HL-60/S4 treated with retinoic acid at 250 ng/mL for 4 days and 3 days (cell line): Measurements from ENCODE around the gene PDCD4.

Source experiments
- in situ Hi-C: fragments of 300-500 bp; cut with MboI; formaldehyde crosslinking; loops from 2 replicates; pipeline ENCODE4 v1.7.0; 2022; ENCODE audit warnings: low sequenced_read_pairs

Gene PDCD4

GRCh38 chr10:110871298-110872084 lies at the start of gene PDCD4:
Gene PDCD4 (plus strand): TSS chr10:110871928. CDS start chr10:110876028, 4,100 bp downstream.
- in situ Hi-C loops: loop anchor here (10.0 to 25.0 kb wide), 2 partner anchors 117 to 559 kb away; partner anchors contain the start of gene SMNDC1

GRCh38 chr10:110822035-110822711 lies 49.6 kb upstream of the PDCD4 start:
- in situ Hi-C loops: no loop called here

DNA sequence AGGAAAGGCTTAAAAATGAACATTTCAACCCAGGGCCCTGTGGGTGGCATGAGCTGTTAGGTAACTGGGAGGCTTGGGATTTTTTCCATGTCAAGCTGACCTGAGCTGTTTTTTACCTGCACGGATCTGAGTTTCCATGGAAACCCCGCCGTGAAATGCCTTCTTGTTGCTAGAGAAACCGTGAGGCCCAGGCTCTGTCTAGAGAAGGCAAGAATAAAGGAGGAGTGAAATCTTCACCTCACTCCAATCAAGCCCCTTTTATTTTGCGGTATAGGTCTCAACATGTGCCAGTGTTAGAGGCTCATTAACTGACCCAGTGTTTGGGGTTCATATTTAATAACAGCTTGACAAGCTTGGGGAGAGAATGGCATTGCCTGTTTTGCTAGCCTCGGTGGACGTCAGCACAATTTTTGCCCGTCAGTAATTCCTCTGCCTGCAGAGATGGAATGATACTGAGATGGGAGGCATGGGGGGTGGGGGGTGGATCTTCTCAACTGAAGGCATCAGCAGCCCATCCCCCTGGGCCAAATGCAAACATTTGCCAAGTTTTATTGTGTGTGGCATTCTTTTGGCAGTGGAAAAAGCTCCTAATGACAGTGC lies 48.9 kb upstream of the PDCD4 start:
- in situ Hi-C loops: no loop called here

GRCh38 chr10:110824152-110824441 lies 47.6 kb upstream of the PDCD4 start:
- in situ Hi-C loops: no loop called here

- in situ Hi-C loops: no loop called here
These were observed 47.1 kb upstream of the PDCD4 start for GRCh38 chr10:110824660-110825059.

DNA sequence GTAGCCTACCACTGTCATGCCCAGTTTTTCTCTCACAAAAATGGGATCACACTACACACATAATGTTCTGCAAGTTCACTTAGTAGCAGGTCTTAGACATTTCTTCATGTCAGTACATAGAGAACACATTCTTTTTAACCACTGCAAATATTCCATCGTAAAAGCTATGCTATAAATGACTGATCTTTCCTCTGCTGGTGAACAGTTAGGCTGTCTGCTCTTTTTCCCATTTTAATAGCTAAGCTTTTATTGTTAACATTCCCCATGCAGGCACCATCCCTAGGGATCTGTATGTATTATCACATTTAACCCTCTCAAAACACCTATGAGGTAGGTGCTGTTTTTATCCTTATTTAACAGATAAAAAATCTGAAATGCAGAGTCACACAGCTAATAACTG lies 46.2 kb upstream of the PDCD4 start:
- in situ Hi-C loops: no loop called here

GRCh38 chr10:110827410-110827809 lies 44.3 kb upstream of the PDCD4 start:
- in situ Hi-C loops: no loop called here

GRCh38 chr10:110827875-110828274 lies 43.9 kb upstream of the PDCD4 start:
- in situ Hi-C loops: no loop called here

DNA sequence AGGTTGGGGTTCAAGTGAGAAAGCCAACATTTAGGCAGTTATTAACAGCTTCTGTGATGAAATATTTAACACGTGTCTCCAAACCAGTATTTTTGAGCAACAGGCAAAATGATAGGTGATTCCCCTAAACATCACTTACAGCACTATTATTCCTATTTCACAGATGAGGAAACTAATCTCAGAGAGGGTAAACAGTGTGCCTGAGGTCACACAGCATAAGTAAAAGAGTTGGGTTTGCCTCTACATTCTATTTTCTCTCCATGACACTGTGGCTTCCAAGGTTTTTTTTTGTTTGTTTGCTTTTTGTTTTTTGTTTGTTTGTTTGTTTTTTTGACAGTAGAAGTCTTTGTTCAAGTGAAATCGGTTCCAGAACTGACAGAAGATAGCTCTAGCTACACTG lies 43.2 kb upstream of the PDCD4 start:
- in situ Hi-C loops: no loop called here

DNA sequence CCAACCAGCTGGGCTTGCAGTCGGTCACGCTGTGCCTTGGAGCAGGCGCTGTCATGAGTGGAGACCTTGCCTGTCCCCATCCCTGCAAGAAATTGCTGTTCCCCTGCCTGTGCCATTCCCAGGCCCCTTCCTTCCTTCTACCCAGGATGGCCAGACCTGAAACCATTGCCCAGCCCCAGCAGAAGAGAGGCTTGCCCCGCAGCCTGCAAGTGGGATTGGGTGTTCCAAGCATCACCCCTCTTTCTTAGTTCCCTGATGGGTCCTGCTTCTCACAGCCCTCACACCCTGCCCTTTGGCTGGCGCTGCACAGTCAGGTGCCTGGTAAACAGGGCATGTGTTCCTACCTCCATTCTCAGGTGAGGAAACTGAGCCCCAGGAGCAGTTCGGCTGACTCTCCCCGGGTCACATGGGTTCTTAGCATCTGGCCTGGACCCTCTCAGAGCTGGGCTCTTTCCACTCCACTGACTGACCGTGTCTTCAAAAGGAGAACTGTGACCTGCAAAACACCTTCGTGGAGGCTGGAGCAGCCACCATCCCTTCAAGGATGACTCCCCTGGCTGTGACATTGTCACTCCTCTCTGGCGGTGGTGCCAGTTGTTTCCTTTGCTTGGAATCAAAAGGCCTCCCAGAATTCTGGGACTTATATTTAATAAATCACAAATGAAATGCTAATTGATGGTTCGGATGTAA lies 41.9 kb upstream of the PDCD4 start:
- in situ Hi-C loops: no loop called here

GRCh38 chr10:110833234-110833940 lies 38.3 kb upstream of the PDCD4 start:
- in situ Hi-C loops: no loop called here

GRCh38 chr10:110833941-110834628 lies 37.6 kb upstream of the PDCD4 start:
- in situ Hi-C loops: no loop called here

DNA sequence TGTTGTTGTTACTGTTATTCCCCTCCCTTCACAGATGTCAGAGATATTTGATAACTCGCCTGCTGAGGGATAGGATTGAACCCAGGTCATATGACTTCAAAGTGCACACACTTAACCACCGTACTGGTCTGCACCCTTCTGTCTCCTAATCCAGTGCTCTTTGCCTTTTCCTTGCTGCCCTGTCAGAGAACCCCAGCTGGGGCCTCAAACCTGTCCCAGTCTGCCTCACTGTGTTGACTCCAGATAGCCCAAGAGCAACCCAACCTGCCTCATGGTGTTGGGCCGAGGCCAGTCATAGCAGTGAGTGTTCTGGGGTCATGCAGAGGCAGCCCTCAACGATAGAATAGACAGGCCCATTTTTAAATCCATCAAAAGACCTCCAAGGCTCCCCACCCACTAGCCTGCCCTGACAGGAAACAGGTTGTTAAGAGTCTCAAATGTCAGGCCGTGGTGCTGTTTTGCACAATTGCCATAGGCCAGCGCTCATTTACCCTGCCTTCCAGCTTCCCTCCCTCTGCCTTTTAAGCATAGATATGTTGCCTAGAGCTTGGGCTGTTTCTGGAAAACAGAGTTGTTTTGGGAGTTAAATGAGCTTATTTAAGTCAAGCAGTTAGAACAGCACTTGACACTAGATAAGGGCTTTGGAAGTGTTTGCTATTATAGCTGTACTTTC lies 37.0 kb upstream of the PDCD4 start:
- in situ Hi-C loops: no loop called here

GRCh38 chr10:110835841-110836240 lies 35.9 kb upstream of the PDCD4 start:
- in situ Hi-C loops: no loop called here

- in situ Hi-C loops: no loop called here
These were observed 35.0 kb upstream of the PDCD4 start for GRCh38 chr10:110836706-110837105.

GRCh38 chr10:110837418-110838171 lies 34.1 kb upstream of the PDCD4 start:
- in situ Hi-C loops: no loop called here

- in situ Hi-C loops: no loop called here
These were observed 31.4 kb upstream of the PDCD4 start for GRCh38 chr10:110840225-110840922.

GRCh38 chr10:110840923-110841428 lies 30.8 kb upstream of the PDCD4 start:
- in situ Hi-C loops: no loop called here
